Activated CD4-positive, alpha-beta T cell treated with anti-CD3 and anti-CD28 coated beads for 36 hours (primary cell): ENCODE measurements around the gene ZFHX3. TPM values are rescaled to one million over a fixed set of nuclear protein-coding genes. Genes with fewer than 3 reads are reported as not detected.

Experiments
- ATAC-seq: fragments of 200-7000 bp; cut with Tn5 transposase; one replicate; pipeline ENCODE4 v1.10.0; 2021; ENCODE audit warnings: mild to moderate bottlenecking, moderate library complexity
- CTCF ChIA-PET: fragments of 350-600 bp; sonication (Branson Sonifier 250); formaldehyde crosslinking; loops from one replicate; lab custom pipeline; 2021; ENCODE audit warnings: antibody characterized with exemption; lab: Charles Lee
- POLR2A ChIA-PET: fragments of 350-600 bp; sonication (Branson Sonifier 250); formaldehyde crosslinking; loops from one replicate; lab custom pipeline; 2021; ENCODE audit warnings: antibody characterized with exemption, inconsistent platforms; lab: Charles Lee
- DNase-seq: peaks from one replicate; pipeline ENCODE4 v3.0.0-alpha.2; 2020
- H3K27ac Mint-ChIP-seq: one replicate; pipeline ENCODE4 v1.8.0; 2021; ENCODE audit warnings: mixed read lengths
- H3K27me3 Mint-ChIP-seq: one replicate; pipeline ENCODE4 v1.8.0; 2021; ENCODE audit warnings: mixed read lengths
- H3K36me3 Mint-ChIP-seq: one replicate; pipeline ENCODE4 v1.8.0; 2021; ENCODE audit warnings: low read depth, mixed read lengths
- H3K4me1 Mint-ChIP-seq: one replicate; pipeline ENCODE4 v1.8.0; 2021; ENCODE audit warnings: mixed read lengths
- H3K4me3 Mint-ChIP-seq: one replicate; pipeline ENCODE4 v1.8.0; 2021; ENCODE audit warnings: mild to moderate bottlenecking, moderate library complexity, mixed read lengths
- H3K9me3 Mint-ChIP-seq: one replicate; pipeline ENCODE4 v1.8.0; 2021; ENCODE audit warnings: low read depth, mixed read lengths
- intact Hi-C, 2 experiments: fragments of 100-400 bp; cut with DNase I in 1 of 2; cut with micrococcal nuclease in 1 of 2; formaldehyde crosslinking; loops; one replicate each; pipeline versions ENCODE4 v1.14.2 to v1.15.1; 2022 to 2024; cut with DNase I, micrococcal nuclease
- total RNA-seq, 2 experiments: library from RNA; stranded (reverse); gene quantifications; one replicate each; pipeline ENCODE4 v1.2.3, GENCODE V29; 2021

Gene ZFHX3
- total RNA-seq, 2 experiments from 2014 or later: 0.27 to 0.37 TPM

GRCh38 chr16:72945611-72946010 is 102.3 kb downstream of the ZFHX3 start:
- ChIA-PET CTCF (interaction anchor here (0.6 to 1.0 kb wide), 4 partner anchors 13 to 493 kb away, joined by 3 to 4 read pairs (median 3); no protein-coding TSS in a partner anchor), POLR2A (no interaction called here)
- no peak for DNase-seq
- Mint-ChIP-seq H3K4me1 (no peaks in the 10 kb centered on the region), H3K27ac (no peak overlapping the region), H3K4me3 (no peak overlapping the region), H3K36me3 (no peaks in the 10 kb centered on the region), H3K27me3 (no peaks in the 10 kb centered on the region), H3K9me3 (no peaks in the 10 kb centered on the region)
- intact Hi-C loops: no loop called here
- ATAC-seq: no peak

- intact Hi-C loops: no loop called here
- H3K4me3 Mint-ChIP-seq: no peak overlapping the region
- DNase-seq: no peak
- H3K36me3 Mint-ChIP-seq: no peaks in the 10 kb centered on the region
- no peaks in the 10 kb centered on the region for H3K27me3 Mint-ChIP-seq
- no peak for ATAC-seq
- ChIA-PET POLR2A (no interaction called here), CTCF (interaction anchor here (0.6 to 1.0 kb wide), 3 partner anchors 13 to 1332 kb away, joined by 3 to 4 read pairs (median 3); no protein-coding TSS in a partner anchor)
- no peak overlapping the region for H3K27ac Mint-ChIP-seq
- H3K4me1 Mint-ChIP-seq: no peaks in the 10 kb centered on the region
- H3K9me3 Mint-ChIP-seq: no peaks in the 10 kb centered on the region
These were observed 103.0 kb downstream of the ZFHX3 start for GRCh38 chr16:72944757-72945485.

- CTCF ChIA-PET: no interaction called here
- no peaks in the 10 kb centered on the region for H3K27me3 Mint-ChIP-seq
- no peak for ATAC-seq
- H3K9me3 Mint-ChIP-seq: no peaks in the 10 kb centered on the region
- intact Hi-C loops: no loop called here
- H3K27ac Mint-ChIP-seq: no peak overlapping the region
- no peak overlapping the region for H3K4me3 Mint-ChIP-seq
- no peaks in the 10 kb centered on the region for H3K4me1 Mint-ChIP-seq
- no peak for DNase-seq
- POLR2A ChIA-PET: no interaction called here
- H3K36me3 Mint-ChIP-seq: no peaks in the 10 kb centered on the region
These were observed 105.9 kb downstream of the ZFHX3 start for GRCh38 chr16:72942021-72942420.

GRCh38 chr16:72940886-72941285 is 107.0 kb downstream of the ZFHX3 start:
- POLR2A ChIA-PET: no interaction called here
- Mint-ChIP-seq H3K27me3 (no peaks in the 10 kb centered on the region), H3K36me3 (no peaks in the 10 kb centered on the region), H3K9me3 (no peaks in the 10 kb centered on the region), H3K27ac (no peak overlapping the region), H3K4me3 (no peak overlapping the region), H3K4me1 (no peaks in the 10 kb centered on the region)
- DNase-seq: no peak
- ATAC-seq: no peak
- intact Hi-C loops: no loop called here
- CTCF ChIA-PET: no interaction called here

GRCh38 chr16:72939247-72939646 is 108.7 kb downstream of the ZFHX3 start:
- Mint-ChIP-seq H3K4me1 (no peaks in the 10 kb centered on the region), H3K27ac (no peak overlapping the region), H3K9me3 (no peaks in the 10 kb centered on the region), H3K27me3 (no peaks in the 10 kb centered on the region), H3K36me3 (no peaks in the 10 kb centered on the region), H3K4me3 (no peak overlapping the region)
- ChIA-PET POLR2A (no interaction called here), CTCF (no interaction called here)
- intact Hi-C loops: no loop called here
- no peak for ATAC-seq
- no peak for DNase-seq

GRCh38 chr16:72938795-72939164 is 109.1 kb downstream of the ZFHX3 start:
- H3K27ac Mint-ChIP-seq: no peak overlapping the region
- ATAC-seq (no peak), DNase-seq (no peak)
- no peak overlapping the region for H3K4me3 Mint-ChIP-seq
- intact Hi-C loops: no loop called here
- no peaks in the 10 kb centered on the region for H3K9me3 Mint-ChIP-seq
- H3K36me3 Mint-ChIP-seq: no peaks in the 10 kb centered on the region
- POLR2A ChIA-PET: no interaction called here
- CTCF ChIA-PET: no interaction called here
- H3K4me1 Mint-ChIP-seq: no peaks in the 10 kb centered on the region
- no peaks in the 10 kb centered on the region for H3K27me3 Mint-ChIP-seq

GRCh38 chr16:72937916-72938794 is 109.8 kb downstream of the ZFHX3 start:
- H3K27ac Mint-ChIP-seq: no peak overlapping the region
- ChIA-PET POLR2A (no interaction called here), CTCF (interaction anchor here (0.7 kb wide), 1 partner anchor 428 kb away, joined by 3 read pairs; no protein-coding TSS in a partner anchor)
- H3K4me3 Mint-ChIP-seq: no peak overlapping the region
- no peaks in the 10 kb centered on the region for H3K4me1 Mint-ChIP-seq
- H3K36me3 Mint-ChIP-seq: no peaks in the 10 kb centered on the region
- H3K9me3 Mint-ChIP-seq: no peaks in the 10 kb centered on the region
- no peak for DNase-seq
- ATAC-seq: no peak
- no peaks in the 10 kb centered on the region for H3K27me3 Mint-ChIP-seq
- intact Hi-C loops: no loop called here

- intact Hi-C loops: no loop called here
- H3K27me3 Mint-ChIP-seq: no peaks in the 10 kb centered on the region
- CTCF ChIA-PET: no interaction called here
- H3K27ac Mint-ChIP-seq: no peak overlapping the region
- H3K9me3 Mint-ChIP-seq: no peaks in the 10 kb centered on the region
- DNase-seq: no peak
- POLR2A ChIA-PET: no interaction called here
- H3K36me3 Mint-ChIP-seq: no peaks in the 10 kb centered on the region
- H3K4me1 Mint-ChIP-seq: no peaks in the 10 kb centered on the region
- no peak overlapping the region for H3K4me3 Mint-ChIP-seq
- ATAC-seq: no peak
These were observed 110.6 kb downstream of the ZFHX3 start for GRCh38 chr16:72937360-72937759.

GRCh38 chr16:72936408-72936807 is 111.5 kb downstream of the ZFHX3 start:
- no peak for ATAC-seq
- CTCF ChIA-PET: interaction anchor here (0.6 kb wide), 1 partner anchor 434 kb away, joined by 3 read pairs; no protein-coding TSS in a partner anchor
- POLR2A ChIA-PET: interaction anchor here (0.5 kb wide), 1 partner anchor 15 kb away, joined by 3 read pairs; no protein-coding TSS in a partner anchor
- no peaks in the 10 kb centered on the region for H3K36me3 Mint-ChIP-seq
- no peaks in the 10 kb centered on the region for H3K27me3 Mint-ChIP-seq
- peaks cover 3% of the 10 kb centered on the region for H3K4me1 Mint-ChIP-seq
- no peak overlapping the region for H3K4me3 Mint-ChIP-seq
- no peaks in the 10 kb centered on the region for H3K9me3 Mint-ChIP-seq
- no peak overlapping the region for H3K27ac Mint-ChIP-seq
- DNase-seq: no peak
- intact Hi-C loops: no loop called here

- H3K36me3 Mint-ChIP-seq: no peaks in the 10 kb centered on the region
- intact Hi-C loops: no loop called here
- ATAC-seq: no peak
- peaks cover 3% of the 10 kb centered on the region for H3K4me1 Mint-ChIP-seq
- H3K4me3 Mint-ChIP-seq: no peak overlapping the region
- CTCF ChIA-PET: no interaction called here
- H3K27ac Mint-ChIP-seq: no peak overlapping the region
- H3K27me3 Mint-ChIP-seq: no peaks in the 10 kb centered on the region
- POLR2A ChIA-PET: interaction anchor here (0.5 kb wide), 1 partner anchor 15 kb away, joined by 3 read pairs; no protein-coding TSS in a partner anchor
- H3K9me3 Mint-ChIP-seq: no peaks in the 10 kb centered on the region
- no peak for DNase-seq
These were observed 112.0 kb downstream of the ZFHX3 start for GRCh38 chr16:72935896-72936295.

- Mint-ChIP-seq H3K27me3 (no peaks in the 10 kb centered on the region), H3K4me1 (peaks cover 3% of the 10 kb centered on the region), H3K4me3 (no peak overlapping the region), H3K27ac (no peak overlapping the region), H3K9me3 (no peaks in the 10 kb centered on the region), H3K36me3 (no peaks in the 10 kb centered on the region)
- DNase-seq: no peak
- no peak for ATAC-seq
- ChIA-PET POLR2A (no interaction called here), CTCF (no interaction called here)
- intact Hi-C loops: no loop called here
These were observed 113.1 kb downstream of the ZFHX3 start for GRCh38 chr16:72934636-72935403.
